GM23338 (cell line): Measurements from ENCODE around the gene ERC1. TPM values are rescaled to one million over a fixed set of nuclear protein-coding genes. Genes with fewer than 3 reads are reported as not detected.

Source experiments
- ATAC-seq: fragments of 200-7000 bp; cut with Tn5 transposase; 3 replicates; pipeline ENCODE4 v1.9.1; 2020
- DNase-seq: peaks from one replicate; pipeline ENCODE4 v3.0.0-alpha.2; 2015; ENCODE audit warnings: low spot score
- H2AFZ ChIP-seq: fragments of 200-600 bp; sonication (generic); 2 replicates; pipeline ENCODE4 v1.8.0; 2016; ENCODE audit warnings: antibody characterized with exemption, mild to moderate bottlenecking, moderate library complexity
- H3F3A ChIP-seq: fragments of 200-600 bp; sonication (generic); replicated peaks from 2 replicates; pipeline ENCODE4 v1.8.0; 2017; ENCODE audit warnings: antibody characterized with exemption, mixed run types, low read depth
- H3K27ac ChIP-seq: fragments of 200-600 bp; sonication (generic); 2 replicates; pipeline ENCODE4 v1.6.1; 2016; ENCODE audit warnings: low read depth
- H3K27me3 ChIP-seq: fragments of 200-600 bp; sonication (generic); 2 replicates; pipeline ENCODE4 v1.8.0; 2016; ENCODE audit warnings: mild to moderate bottlenecking, mixed run types, moderate library complexity; ENCODE audit not compliant: insufficient read depth
- H3K36me3 ChIP-seq: fragments of 200-600 bp; sonication (generic); 2 replicates; pipeline ENCODE4 v1.8.0; 2016; ENCODE audit warnings: mild to moderate bottlenecking; ENCODE audit not compliant: insufficient read depth
- H3K4me1 ChIP-seq: fragments of 200-600 bp; sonication (generic); 2 replicates; pipeline ENCODE4 v1.8.0; 2016; ENCODE audit warnings: mild to moderate bottlenecking, moderate library complexity; ENCODE audit not compliant: insufficient read depth
- H3K4me2 ChIP-seq: fragments of 200-600 bp; sonication (generic); 2 replicates; pipeline ENCODE4 v1.7.1; 2017; ENCODE audit warnings: mixed run types
- H3K4me3 ChIP-seq: fragments of 200-600 bp; sonication (generic); 2 replicates; pipeline ENCODE4 v1.6.1; 2016; ENCODE audit warnings: mixed run types
- H3K79me2 ChIP-seq: fragments of 200-600 bp; sonication (generic); replicated peaks from 2 replicates; pipeline ENCODE4 v1.8.0; 2017; ENCODE audit warnings: mild to moderate bottlenecking; ENCODE audit not compliant: insufficient read depth
- H3K9me2 ChIP-seq: fragments of 200-600 bp; sonication (generic); 2 replicates; pipeline ENCODE4 v1.8.0; 2017; ENCODE audit not compliant: insufficient read depth
- H4K20me1 ChIP-seq: fragments of 200-600 bp; sonication (generic); replicated peaks from 2 replicates; pipeline ENCODE4 v1.8.0; 2017; ENCODE audit warnings: mild to moderate bottlenecking; ENCODE audit not compliant: insufficient read depth
- H3K27ac Mint-ChIP-seq: 2 replicates; pipeline ENCODE4 v1.8.0; 2020; ENCODE audit warnings: inconsistent platforms, mild to moderate bottlenecking, moderate library complexity, mixed read lengths
- H3K27me3 Mint-ChIP-seq: 3 replicates; pipeline ENCODE4 v1.8.0; 2022; ENCODE audit warnings: low read depth, mild to moderate bottlenecking, moderate library complexity, mixed read lengths, inconsistent platforms; ENCODE audit not compliant: insufficient read depth, poor library complexity
- H3K36me3 Mint-ChIP-seq: 3 replicates; pipeline ENCODE4 v1.8.0; 2021; ENCODE audit warnings: low read depth, mild to moderate bottlenecking, inconsistent platforms, moderate library complexity, mixed read lengths
- H3K4me1 Mint-ChIP-seq: 3 replicates; pipeline ENCODE4 v1.8.0; 2020; ENCODE audit warnings: mild to moderate bottlenecking, inconsistent platforms, mixed read lengths
- H3K4me3 Mint-ChIP-seq: 3 replicates; pipeline ENCODE4 v1.8.0; 2021; ENCODE audit warnings: moderate library complexity, mild to moderate bottlenecking, inconsistent platforms, mixed read lengths
- H3K9me3 Mint-ChIP-seq: 3 replicates; pipeline ENCODE4 v1.8.0; 2020; ENCODE audit warnings: moderate library complexity, mild to moderate bottlenecking, inconsistent platforms, mixed read lengths
- CREB1 ChIP-seq: fragments of 250-450 bp; sonication (Bioruptor Pico); IDR thresholded peaks from 2 replicates; pipeline ENCODE4 v1.5.0; 2020; ENCODE audit warnings: low read depth, mild to moderate bottlenecking, moderate library complexity
- ETS1 ChIP-seq: IDR thresholded peaks from 2 replicates; pipeline ENCODE4 v1.6.1; 2016; ENCODE audit warnings: antibody characterized with exemption
- EZH2 ChIP-seq: fragments of 200-600 bp; sonication (generic); IDR thresholded peaks from one replicate; pipeline ENCODE4 v1.8.0; 2017; ENCODE audit warnings: antibody characterized with exemption, mild to moderate bottlenecking, low read depth; ENCODE audit not compliant: unreplicated experiment
- JUNB ChIP-seq: IDR thresholded peaks from one replicate; pipeline ENCODE4 v1.6.1; 2016; ENCODE audit warnings: antibody characterized with exemption; ENCODE audit not compliant: unreplicated experiment
- NANOG ChIP-seq: IDR thresholded peaks from 2 replicates; pipeline ENCODE4 v1.6.1; 2016; ENCODE audit warnings: antibody characterized with exemption, borderline replicate concordance
- POLR2AphosphoS5 ChIP-seq: IDR thresholded peaks from 2 replicates; pipeline ENCODE4 v1.6.1; 2016; ENCODE audit warnings: antibody characterized with exemption, low read depth
- REST ChIP-seq: IDR thresholded peaks from one replicate; pipeline ENCODE4 v1.6.1; 2018; ENCODE audit warnings: antibody characterized with exemption; ENCODE audit not compliant: unreplicated experiment
- ZNF114 ChIP-seq: fragments of 250-450 bp; sonication (Bioruptor Pico); IDR thresholded peaks from 2 replicates; pipeline ENCODE4 v1.5.0; 2020; ENCODE audit warnings: mild to moderate bottlenecking, moderate library complexity
- ZNF462 ChIP-seq: fragments of 250-450 bp; sonication (Bioruptor Pico); IDR thresholded peaks from 2 replicates; pipeline ENCODE4 v1.5.0; 2020; ENCODE audit warnings: mild to moderate bottlenecking, moderate library complexity
- polyA plus RNA-seq: library from polyadenylated mRNA; unstranded; fragments of >200 nt; fragmentation: Nextera tagmentation; extraction: Ambion mirVana; gene quantifications from 2 replicates; pipeline ENCODE4 v1.2.1, GENCODE V29; 2016
- total RNA-seq: library from RNA; depleted of rRNA; stranded (reverse); fragments of >200 nt; shearing (Covaris generic); gene quantifications from 2 replicates; pipeline ENCODE4 v1.2.3, GENCODE V29; 2014

Gene ERC1
- total and polyA plus RNA-seq, 2 experiments from 2014 or later, result 28.1 to 35.3 TPM

- no peaks in the 10 kb centered on the region for H3K9me2 ChIP-seq
- H3K4me1 Mint-ChIP-seq, result peaks cover 48% of the 10 kb centered on the region
- no peaks in the 10 kb centered on the region for H3K36me3 ChIP-seq
- H3K27ac Mint-ChIP-seq, result peak overlapping the region; percentile 58
- no peaks in the 10 kb centered on the region for H3K36me3 Mint-ChIP-seq
- TF ChIP-seq REST (no peak), CREB1 (CRISPR knock-in tag) (no peak)
- H3K79me2 ChIP-seq, result peaks cover 80% of the 10 kb centered on the region
- H3K27me3 ChIP-seq, result no peaks in the 10 kb centered on the region
- no peak overlapping the region for H2AFZ ChIP-seq
- peaks cover 57% of the 10 kb centered on the region for H3K4me1 ChIP-seq
- peak; percentile 74 for ATAC-seq
- H3K4me3 ChIP-seq, result no peak overlapping the region
- no peaks in the 10 kb centered on the region for H3K9me3 Mint-ChIP-seq
- peak overlapping the region; percentile 67 for H3K27ac ChIP-seq
- H3K4me2 ChIP-seq, result peak overlapping the region; percentile 19; the same call in 1 of the 2 replicates
- H3F3A ChIP-seq, result no peaks in the 10 kb centered on the region
- no peaks in the 10 kb centered on the region for H3K27me3 Mint-ChIP-seq
- DNase-seq, result peak; percentile 71
- no peak overlapping the region for H3K4me3 Mint-ChIP-seq
- peaks cover 3% of the 10 kb centered on the region; the same call in 1 of the 2 replicates for H4K20me1 ChIP-seq
Measured at GRCh38 chr12:1047898-1048660, 57.1 kb downstream of the ERC1 start.

GRCh38 chr12:1050059-1050707 lies 59.2 kb downstream of the ERC1 start:
- Histone ChIP-seq H3K27ac (peak overlapping the region; percentile 18; the same call in 1 of the 2 replicates), H3K9me2 (no peaks in the 10 kb centered on the region), H3K27me3 (no peaks in the 10 kb centered on the region), H2AFZ (no peak overlapping the region), H3K79me2 (peaks cover 65% of the 10 kb centered on the region), H4K20me1 (peaks cover 3% of the 10 kb centered on the region; the same call in 1 of the 2 replicates), H3F3A (0 out of 2 replicates have a peak, but pooled peaks cover 4% of the 10 kb centered on the region), H3K4me2 (no peak overlapping the region), H3K4me3 (no peak overlapping the region), H3K36me3 (no peaks in the 10 kb centered on the region), H3K4me1 (peaks cover 64% of the 10 kb centered on the region)
- no peaks in the 10 kb centered on the region for H3K36me3 Mint-ChIP-seq
- no peaks in the 10 kb centered on the region for H3K9me3 Mint-ChIP-seq
- no peak overlapping the region for H3K4me3 Mint-ChIP-seq
- no peak for ATAC-seq
- no peaks in the 10 kb centered on the region for H3K27me3 Mint-ChIP-seq
- no peak for DNase-seq
- TF ChIP-seq CREB1 (CRISPR knock-in tag), result no peak
- TF ChIP-seq EZH2, result no peak
- TF ChIP-seq JUNB, result no peak
- no peak for TF ChIP-seq ZNF114
- no peak for TF ChIP-seq ETS1
- no peak for TF ChIP-seq NANOG
- no peak for TF ChIP-seq POLR2AphosphoS5
- no peak for TF ChIP-seq ZNF462 (CRISPR knock-in tag)
- H3K4me1 Mint-ChIP-seq, result peaks cover 60% of the 10 kb centered on the region
- peak overlapping the region; percentile 18; the same call in 1 of the 2 replicates for H3K27ac Mint-ChIP-seq
